Measurements from ENCODE around the gene ZNF516.

Gene ZNF516

DNA sequence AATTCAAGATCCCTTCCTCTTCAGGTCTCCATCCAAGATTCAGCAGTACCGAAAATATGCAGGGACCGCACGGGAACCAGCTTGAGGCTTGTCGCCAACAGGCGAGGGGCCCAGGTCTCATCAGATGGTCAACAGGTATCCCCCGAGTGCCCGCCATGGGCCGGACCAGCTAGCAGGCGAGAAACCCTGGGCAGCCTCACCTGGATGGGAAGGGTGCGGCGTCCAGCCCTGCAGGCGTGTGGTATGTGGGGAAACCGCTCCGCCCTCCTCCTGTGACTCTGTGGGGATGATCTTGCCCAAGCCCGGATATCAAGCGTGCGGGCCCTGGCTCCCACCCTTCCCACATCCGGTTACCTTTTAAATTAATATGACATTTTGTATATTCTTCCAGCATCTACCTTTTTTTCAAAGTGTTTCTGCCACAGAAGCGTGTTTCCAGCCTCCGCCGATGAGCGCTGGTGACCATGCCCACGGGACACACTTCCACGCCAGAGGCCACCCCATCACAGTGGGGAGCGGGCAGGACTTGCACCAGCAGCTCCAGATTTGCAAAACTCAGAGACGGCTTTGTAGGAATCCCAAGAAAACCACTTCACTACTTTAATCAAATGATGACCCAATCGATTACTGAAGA is 33.2 kb downstream of the ZNF516 start:
- H3K4me3 ChIP-seq (ENCODE audit: low read depth, low read length, poor library complexity, severe bottlenecking) = no peak overlapping the region
- no peak overlapping the region for H3K9ac ChIP-seq (ENCODE audit: low read length)
- H4K20me1 ChIP-seq (ENCODE audit: insufficient read depth, low read length) = no peaks in the 10 kb centered on the region
- H3K4me1 ChIP-seq (ENCODE audit: insufficient read depth, low read length, severe bottlenecking) = peaks cover 5% of the 10 kb centered on the region
- no peaks in the 10 kb centered on the region for H3F3A ChIP-seq (ENCODE audit: insufficient read depth, low read length)
- H3K9me2 ChIP-seq (ENCODE audit: low read depth, low read length) = no peaks in the 10 kb centered on the region
- no peaks in the 10 kb centered on the region for H3K79me2 ChIP-seq (ENCODE audit: insufficient read depth, low read length)
- H3K27me3 ChIP-seq (ENCODE audit: insufficient read depth, low read length) = no peaks in the 10 kb centered on the region
- 0 out of 2 replicates have a peak, but pooled peaks cover 7% of the 10 kb centered on the region for H3K36me3 ChIP-seq (ENCODE audit: insufficient read depth, low read length)
- H3K27ac ChIP-seq (ENCODE audit: low read depth, low read length, poor library complexity, severe bottlenecking) = no peak overlapping the region
- no peak overlapping the region for H2AFZ ChIP-seq (ENCODE audit: low read length)
- no peak overlapping the region for H3K4me2 ChIP-seq (ENCODE audit: low read length)
- H3K9me3 ChIP-seq (ENCODE audit: low read length) = no peaks in the 10 kb centered on the region
- TF ChIP-seq EZH2 (IDR thresholded peaks at IDR 0.05; ENCODE audit: borderline replicate concordance, low read length) = no peak
- TF ChIP-seq, protein P1, sequence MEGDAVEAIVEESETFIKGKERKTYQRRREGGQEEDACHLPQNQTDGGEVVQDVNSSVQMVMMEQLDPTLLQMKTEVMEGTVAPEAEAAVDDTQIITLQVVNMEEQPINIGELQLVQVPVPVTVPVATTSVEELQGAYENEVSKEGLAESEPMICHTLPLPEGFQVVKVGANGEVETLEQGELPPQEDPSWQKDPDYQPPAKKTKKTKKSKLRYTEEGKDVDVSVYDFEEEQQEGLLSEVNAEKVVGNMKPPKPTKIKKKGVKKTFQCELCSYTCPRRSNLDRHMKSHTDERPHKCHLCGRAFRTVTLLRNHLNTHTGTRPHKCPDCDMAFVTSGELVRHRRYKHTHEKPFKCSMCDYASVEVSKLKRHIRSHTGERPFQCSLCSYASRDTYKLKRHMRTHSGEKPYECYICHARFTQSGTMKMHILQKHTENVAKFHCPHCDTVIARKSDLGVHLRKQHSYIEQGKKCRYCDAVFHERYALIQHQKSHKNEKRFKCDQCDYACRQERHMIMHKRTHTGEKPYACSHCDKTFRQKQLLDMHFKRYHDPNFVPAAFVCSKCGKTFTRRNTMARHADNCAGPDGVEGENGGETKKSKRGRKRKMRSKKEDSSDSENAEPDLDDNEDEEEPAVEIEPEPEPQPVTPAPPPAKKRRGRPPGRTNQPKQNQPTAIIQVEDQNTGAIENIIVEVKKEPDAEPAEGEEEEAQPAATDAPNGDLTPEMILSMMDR (IDR thresholded peaks at IDR 0.05; ENCODE audit: low read length) = no peak

DNA sequence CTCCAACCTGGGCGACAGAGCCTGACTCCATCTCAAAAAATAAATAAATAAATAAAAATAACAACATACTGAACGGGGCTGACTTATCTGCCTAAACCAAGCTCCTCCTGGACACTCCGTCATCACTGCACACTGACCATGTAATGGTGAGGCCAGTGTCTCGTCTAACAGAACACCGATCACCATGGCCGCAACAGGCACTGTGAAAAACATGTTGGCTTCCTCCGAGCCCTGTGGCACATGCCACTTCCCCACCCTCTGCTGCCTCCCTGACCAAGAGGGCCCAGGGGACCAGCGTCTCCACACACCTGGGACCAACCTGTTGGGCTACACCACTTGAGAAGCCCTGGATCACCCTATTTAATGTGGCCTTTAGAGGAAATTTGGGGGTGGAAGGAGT is 33.9 kb downstream of the ZNF516 start:
- H4K20me1 ChIP-seq (ENCODE audit: insufficient read depth, low read length) = no peaks in the 10 kb centered on the region
- H3K4me3 ChIP-seq (ENCODE audit: low read depth, low read length, poor library complexity, severe bottlenecking) = no peak overlapping the region
- H2AFZ ChIP-seq (ENCODE audit: low read length) = no peak overlapping the region
- H3K4me2 ChIP-seq (ENCODE audit: low read length) = no peak overlapping the region
- no peak for TF ChIP-seq EZH2 (IDR thresholded peaks at IDR 0.05; ENCODE audit: borderline replicate concordance, low read length)
- TF ChIP-seq, protein P1 (IDR thresholded peaks at IDR 0.05; ENCODE audit: low read length) = no peak
- no peaks in the 10 kb centered on the region for H3F3A ChIP-seq (ENCODE audit: insufficient read depth, low read length)
- no peaks in the 10 kb centered on the region for H3K9me2 ChIP-seq (ENCODE audit: low read depth, low read length)
- no peak overlapping the region for H3K9ac ChIP-seq (ENCODE audit: low read length)
- 0 out of 2 replicates have a peak, but pooled peaks cover 7% of the 10 kb centered on the region for H3K36me3 ChIP-seq (ENCODE audit: insufficient read depth, low read length)
- no peaks in the 10 kb centered on the region for H3K27me3 ChIP-seq (ENCODE audit: insufficient read depth, low read length)
- H3K27ac ChIP-seq (ENCODE audit: low read depth, low read length, poor library complexity, severe bottlenecking) = no peak overlapping the region
- H3K79me2 ChIP-seq (ENCODE audit: insufficient read depth, low read length) = no peaks in the 10 kb centered on the region
- no peaks in the 10 kb centered on the region for H3K9me3 ChIP-seq (ENCODE audit: low read length)
- peaks cover 12% of the 10 kb centered on the region for H3K4me1 ChIP-seq (ENCODE audit: insufficient read depth, low read length, severe bottlenecking)

DNA sequence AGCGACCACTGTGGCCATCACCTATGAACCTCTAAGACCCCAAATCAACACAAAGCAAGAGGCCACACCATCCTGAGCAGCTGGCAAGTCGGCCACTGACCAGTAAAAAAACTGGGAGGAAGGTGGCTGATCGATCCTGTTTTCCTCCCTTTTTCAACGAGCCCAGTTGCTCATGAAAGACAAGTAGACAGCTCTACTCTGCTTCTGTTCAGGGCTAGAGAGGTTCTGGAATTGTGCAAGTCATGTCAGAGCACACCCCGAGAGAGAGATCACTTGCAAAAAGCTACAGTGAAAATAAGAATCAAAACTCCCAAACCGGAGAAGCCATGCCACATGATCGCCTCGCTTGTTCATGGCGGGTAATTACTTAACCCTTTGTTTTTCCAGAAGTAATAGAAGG is 34.6 kb downstream of the ZNF516 start:
- Histone ChIP-seq H3K9ac (ENCODE audit: low read length) (no peak overlapping the region), H3K27ac (ENCODE audit: low read depth, low read length, poor library complexity, severe bottlenecking) (no peak overlapping the region), H2AFZ (ENCODE audit: low read length) (no peak overlapping the region), H3K4me3 (ENCODE audit: low read depth, low read length, poor library complexity, severe bottlenecking) (no peak overlapping the region), H3F3A (ENCODE audit: insufficient read depth, low read length) (no peaks in the 10 kb centered on the region), H3K4me1 (ENCODE audit: insufficient read depth, low read length, severe bottlenecking) (peaks cover 17% of the 10 kb centered on the region), H3K4me2 (ENCODE audit: low read length) (no peak overlapping the region), H3K9me2 (ENCODE audit: low read depth, low read length) (no peaks in the 10 kb centered on the region), H3K27me3 (ENCODE audit: insufficient read depth, low read length) (no peaks in the 10 kb centered on the region), H4K20me1 (ENCODE audit: insufficient read depth, low read length) (no peaks in the 10 kb centered on the region), H3K9me3 (ENCODE audit: low read length) (no peaks in the 10 kb centered on the region), H3K36me3 (ENCODE audit: insufficient read depth, low read length) (0 out of 2 replicates have a peak, but pooled peaks cover 7% of the 10 kb centered on the region), H3K79me2 (ENCODE audit: insufficient read depth, low read length) (no peaks in the 10 kb centered on the region)
- no peak for TF ChIP-seq EZH2 (IDR thresholded peaks at IDR 0.05; ENCODE audit: borderline replicate concordance, low read length)
- TF ChIP-seq, protein P1 (IDR thresholded peaks at IDR 0.05; ENCODE audit: low read length) = no peak

Measured in OCI-LY1 (cell line).